ENCODE results near the gene SMIM14.
"Not testable (repeated sequence)": the region's sequence is repeated elsewhere in the genome, so short reads cannot be mapped to it uniquely, and the experiment has no call there.

SMIM14 gene

DNA sequence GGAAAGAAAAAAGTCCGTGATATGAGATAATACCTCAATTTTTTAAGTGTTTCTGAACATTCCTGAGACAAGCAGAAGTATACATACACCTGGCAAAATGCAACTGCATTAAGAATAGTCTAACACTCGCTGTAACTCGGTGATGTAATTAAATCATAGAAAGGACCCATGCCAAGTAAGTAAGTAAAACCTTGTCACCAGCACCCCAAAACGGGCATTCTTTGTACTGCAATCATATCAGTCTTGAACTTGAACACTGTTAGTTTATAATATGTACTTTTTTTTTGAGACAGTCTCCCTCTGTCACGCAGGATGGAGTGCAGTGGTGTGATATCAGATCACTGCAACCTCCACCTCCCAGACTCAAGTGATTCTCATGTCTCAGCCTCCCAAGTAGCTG lies 47.4 kb downstream of the SMIM14 start:
- peak; percentile 47 for DNase-seq

DNA sequence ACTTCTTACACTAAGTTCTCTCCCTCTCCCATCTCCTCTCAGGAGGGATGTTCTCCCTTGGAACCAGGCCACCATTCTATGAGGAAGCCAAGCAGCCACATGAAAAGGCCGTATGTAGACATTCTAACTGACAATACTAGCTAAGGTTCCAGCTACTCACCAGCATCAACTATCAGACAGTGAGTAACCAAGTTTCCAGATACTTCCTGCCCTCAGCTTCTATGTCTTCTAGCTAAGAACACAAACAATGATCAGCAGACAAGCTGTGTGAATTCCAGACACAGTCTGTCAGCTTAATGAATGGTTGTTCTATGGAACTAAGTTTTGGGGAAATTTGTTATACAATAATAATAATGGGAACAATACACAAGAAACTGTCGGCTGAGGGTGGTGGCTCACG lies 50.8 kb downstream of the SMIM14 start:
- no peak for DNase-seq

DNA sequence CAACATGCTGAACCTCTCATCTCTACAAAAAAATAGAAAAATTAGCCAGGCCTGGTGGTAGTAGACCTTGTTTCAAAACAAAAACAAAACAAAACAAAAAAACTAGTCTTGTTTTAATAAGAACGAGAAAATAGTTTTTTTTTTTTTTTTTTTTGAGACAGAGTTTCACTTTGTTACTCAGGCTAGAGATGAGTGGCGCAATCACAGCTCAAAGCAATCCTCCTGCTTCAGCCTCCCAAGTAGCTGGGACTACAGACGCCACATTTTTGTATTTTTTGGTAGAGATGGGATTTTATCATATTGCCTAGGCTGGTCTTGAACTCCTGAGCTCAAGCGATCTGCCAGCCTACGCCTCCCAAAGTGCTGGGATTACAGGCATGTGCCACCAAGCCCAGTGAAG lies 63.7 kb downstream of the SMIM14 start:
- no peak for DNase-seq

DNA sequence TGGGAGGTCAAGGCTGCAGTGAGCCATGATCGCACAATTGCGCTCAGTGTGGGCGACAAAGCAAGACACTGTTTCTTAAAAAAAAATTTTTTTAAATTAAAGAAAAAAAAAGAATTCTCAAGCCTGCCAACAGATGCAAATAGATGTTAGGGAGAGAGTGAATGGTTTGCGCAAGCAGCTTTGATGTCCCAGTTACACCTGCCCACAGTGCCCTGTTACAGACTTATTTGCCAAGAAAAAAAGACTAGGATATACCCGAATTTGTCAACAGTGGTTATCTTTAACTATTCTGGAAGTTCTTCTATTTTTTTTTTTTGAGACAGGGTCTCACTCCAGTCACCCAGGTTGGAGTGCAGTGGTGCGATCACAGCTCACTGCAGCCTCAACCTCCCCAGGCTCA lies 67.2 kb downstream of the SMIM14 start:
- DNase-seq: no peak

DNA sequence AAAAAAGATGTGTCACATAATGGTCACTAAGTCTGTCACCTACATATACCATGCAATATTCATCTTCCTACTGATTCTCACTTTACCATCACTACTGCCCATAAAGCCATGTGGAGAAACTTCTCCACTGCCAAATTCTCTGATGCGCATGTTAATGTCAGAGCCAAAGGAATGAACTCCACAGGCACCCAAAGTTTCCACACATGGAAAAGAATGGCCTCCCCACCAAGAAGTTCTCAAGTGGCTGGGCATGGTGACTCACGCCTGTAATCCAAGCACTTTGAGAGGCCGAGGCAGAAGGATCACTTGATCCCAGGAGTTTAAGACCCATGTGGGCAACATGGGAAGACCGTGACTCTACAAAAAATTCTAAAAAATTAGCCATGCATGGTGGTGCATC lies 67.6 kb downstream of the SMIM14 start:
- DNase-seq: no peak

DNA sequence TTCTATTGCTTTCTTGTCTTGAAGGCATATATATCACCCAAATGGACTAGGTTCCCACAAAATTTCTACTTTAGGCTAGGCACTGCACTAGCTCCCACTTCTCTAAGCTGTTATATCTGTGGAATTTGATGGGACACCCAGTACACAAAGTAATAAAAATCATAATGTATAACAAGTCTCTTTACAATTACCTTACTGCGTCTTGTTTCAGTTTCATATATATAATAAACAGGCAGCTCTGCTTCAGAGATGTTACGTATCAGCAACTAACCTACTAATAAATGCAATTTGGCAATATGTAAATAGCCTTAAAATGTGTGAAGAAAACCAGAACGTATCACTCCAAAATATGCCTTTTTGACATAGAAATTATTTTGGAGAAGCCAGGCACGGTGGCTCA lies 69.5 kb downstream of the SMIM14 start:
- no peak for DNase-seq

DNA sequence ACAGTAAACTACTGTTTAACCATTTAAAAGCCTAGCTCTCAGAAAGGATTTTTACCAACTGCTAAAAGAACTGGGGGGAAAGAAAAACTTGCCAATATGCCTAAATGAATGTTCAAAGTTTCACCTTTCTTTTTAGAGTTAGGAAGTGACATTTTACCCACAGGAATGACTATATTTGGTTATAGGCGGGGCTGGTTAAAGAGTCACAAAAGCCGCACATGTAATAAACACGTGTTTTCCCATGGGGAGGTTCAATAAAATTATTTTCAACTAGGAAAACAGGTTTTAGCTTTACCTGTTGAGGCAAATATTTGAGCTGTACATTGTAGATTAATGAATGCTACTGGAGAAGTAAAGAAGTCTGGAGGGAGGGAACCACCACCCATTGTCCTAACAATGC lies 69.9 kb downstream of the SMIM14 start:
- peak; percentile 29 for DNase-seq

DNA sequence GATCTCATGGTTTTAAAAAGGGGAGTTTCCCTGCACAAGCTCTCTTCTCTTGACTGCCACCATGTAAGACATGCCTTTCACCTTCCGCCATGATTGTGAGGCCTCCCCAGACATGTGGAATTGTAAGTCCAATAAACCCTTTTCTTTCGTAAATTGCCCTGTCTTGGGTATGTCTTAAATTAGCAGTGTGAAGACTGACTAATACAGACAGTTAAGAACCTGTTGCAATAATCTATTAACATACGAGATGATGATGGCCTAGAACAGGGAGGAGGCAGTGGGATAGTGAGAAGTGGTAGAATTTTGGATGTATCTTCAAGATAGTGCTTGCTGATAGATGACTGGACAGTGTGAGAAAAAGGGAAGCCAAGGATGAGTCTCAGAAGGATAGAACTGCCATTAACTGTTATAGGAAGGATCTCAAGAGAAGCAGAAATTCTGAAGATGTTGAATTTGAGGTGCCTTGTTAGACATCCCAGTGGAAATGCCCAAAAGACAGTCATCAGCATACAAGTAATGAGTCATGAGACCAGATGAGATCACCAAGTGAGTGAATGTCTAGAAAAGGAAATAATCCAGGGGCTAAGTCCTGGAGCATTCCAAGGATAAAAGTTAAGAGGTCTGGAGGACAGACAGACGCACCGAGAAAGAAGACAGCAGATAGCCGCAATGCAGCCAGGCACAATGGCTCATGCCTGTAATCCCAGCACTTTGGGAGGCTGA lies 72.6 kb downstream of the SMIM14 start:
- no peak for DNase-seq

DNA sequence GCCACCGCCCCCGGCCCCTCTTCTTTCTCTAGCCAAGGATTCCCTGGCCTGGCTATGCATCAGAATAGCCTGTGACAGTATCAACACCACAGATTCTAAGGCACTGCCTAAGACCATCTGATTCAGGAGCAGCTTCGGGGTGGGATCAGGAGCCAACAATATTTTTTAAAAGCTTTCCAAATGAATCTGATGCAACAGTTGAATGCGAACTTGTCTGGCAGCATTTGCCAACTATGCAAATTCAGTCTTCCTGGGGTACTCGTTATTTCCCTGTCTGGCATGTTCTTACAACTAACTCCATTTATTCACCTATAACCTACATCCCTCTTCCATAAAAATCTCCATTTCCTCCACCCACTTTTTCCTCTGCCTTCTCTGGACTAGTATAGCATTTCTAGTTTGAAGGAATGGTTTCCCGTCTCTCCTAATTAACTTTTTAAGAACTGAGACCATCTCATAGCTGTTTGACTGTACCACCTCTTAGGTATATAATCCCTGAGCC lies 75.3 kb downstream of the SMIM14 start:
- no peak for DNase-seq

DNA sequence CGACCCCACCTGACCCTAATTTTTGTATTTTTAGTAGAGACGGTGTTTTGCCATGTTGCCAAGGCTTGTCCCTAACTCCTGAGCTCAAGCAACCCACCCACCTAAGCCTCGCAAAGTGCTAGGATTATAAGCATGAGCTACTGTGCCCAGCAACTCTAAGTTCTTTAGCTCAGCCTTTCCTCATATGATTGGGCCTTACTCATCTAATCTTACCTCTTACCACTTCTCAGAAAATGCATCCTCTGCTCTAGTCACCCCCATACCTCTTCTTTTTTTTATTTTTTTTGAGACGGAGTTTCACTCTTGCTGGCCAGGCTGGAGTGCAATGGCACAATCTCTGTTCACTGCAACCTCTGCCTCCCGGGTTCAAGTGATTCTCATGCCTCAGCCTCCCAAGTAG lies 75.9 kb downstream of the SMIM14 start:
- no peak for DNase-seq

DNA sequence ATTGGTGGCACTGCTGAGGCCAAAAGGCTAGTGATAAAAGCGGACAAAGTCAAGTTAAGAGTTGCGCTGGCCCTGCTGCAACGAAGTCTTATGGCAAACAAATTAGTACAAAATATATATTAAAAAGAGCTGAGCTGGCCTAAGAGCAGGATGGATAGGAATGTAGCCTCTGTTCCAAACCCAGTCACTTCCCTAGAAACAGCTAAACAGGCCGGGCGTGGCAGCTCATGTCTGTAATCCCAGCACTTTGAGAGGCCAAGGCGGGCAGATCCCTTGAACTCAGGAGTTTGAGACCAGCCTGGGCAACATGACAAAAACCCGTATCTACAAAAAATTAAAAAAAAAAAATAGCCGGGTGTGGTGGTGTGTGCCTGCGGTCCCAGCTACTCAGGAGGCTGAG lies 79.0 kb downstream of the SMIM14 start:
- no peak for DNase-seq

DNA sequence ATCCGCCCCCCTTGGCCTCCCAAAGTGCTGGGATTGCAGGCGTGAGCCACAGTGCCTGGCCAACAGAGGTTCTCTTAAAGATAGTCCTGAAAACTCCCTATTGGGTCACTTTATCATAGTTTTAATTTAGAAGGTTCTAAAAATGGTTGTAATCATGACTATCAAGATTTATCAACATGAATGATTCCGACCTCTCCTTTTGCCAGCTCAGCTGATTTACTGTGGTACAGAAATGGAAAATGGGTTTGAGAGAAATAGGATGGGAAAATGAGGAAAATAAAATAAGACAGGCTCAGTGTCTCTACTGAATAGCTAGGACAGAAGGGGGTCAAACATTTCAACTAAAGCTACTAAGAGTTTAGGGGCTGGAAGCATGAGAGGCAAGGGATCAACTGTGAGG lies 83.2 kb downstream of the SMIM14 start:
- DNase-seq: no peak

DNA sequence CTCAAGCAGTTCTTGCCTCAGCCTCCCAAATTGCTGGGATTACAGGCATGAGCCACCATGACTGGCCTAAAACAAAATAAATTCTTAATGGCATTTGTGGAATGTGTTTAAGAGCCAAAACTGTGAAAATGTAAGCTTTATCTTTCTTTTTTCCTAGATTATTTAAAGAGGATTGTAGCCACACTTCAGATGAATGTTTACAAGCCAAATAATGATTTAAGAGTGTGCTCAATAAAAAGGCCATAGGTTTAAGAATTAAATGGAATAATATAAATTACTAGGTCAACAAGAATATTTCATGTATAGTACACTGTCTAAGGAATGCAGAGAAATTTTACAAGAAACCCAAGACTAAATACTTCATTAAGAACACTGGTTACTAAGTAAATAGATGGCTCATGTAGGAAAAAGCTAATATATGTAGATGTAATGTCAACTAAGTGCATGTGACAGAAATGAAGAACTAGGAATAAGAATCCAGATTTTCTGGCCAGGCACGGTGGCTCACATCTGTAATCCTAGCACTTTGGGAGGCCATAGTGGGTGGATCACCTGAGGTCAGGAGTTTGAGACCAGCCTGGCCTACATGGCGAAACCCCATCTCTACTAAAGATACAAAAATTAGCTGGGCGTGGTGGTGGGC lies 90.1 kb downstream of the SMIM14 start:
- DNase-seq: no peak

DNA sequence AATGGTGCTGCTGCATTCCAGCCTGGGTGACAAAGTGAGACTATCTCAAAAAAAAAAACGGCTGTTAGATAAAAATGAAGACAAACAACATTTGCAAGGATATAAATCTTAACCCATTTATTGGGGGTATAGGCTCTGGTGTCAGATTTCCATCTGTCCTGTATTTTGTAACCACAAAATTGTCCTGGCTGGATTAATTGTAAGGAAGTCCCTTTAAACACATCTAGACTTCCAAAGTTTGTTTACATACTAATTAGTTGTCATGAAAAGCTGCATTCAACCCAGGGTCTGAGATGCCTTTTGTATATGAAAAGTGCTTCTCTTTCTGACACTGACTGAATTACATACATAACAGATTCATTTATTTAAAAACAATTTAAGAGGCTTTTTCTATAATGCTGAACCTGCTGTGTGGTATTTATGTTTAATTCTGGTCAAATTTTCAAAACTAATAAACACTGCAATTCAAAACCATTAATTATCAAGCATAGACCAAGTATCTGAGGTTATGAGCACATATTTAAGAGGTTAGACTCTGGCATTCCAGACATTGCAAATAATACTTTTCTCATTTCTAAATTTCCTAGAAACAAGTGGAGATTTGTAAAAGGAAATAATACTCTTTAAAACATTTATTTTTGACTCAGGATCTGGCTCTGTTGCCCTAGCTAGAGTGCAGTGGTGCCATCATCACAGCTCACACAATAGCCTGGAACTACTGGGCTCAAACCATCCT lies 93.9 kb downstream of the SMIM14 start:
- no peak for DNase-seq

DNA sequence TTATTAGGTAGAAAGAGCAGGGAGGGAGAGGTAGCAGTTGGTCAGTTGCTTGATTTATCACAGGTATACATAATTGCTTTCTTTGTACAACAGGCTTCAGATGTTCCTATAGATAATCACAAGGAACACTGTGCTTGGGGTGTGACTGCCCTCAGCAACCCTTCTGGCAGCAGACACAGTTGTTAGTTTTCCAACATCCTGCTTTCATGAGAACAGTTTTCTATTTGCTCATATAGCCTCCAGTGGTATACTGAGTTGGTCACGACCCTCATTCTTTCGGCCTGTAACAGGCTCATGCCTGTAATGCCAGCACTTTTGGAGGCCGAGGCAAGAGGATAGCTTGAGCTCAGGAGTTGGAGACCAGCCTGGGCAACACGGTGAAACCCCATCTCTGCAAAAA lies 94.6 kb downstream of the SMIM14 start:
- not testable (repeated sequence) for DNase-seq

DNA sequence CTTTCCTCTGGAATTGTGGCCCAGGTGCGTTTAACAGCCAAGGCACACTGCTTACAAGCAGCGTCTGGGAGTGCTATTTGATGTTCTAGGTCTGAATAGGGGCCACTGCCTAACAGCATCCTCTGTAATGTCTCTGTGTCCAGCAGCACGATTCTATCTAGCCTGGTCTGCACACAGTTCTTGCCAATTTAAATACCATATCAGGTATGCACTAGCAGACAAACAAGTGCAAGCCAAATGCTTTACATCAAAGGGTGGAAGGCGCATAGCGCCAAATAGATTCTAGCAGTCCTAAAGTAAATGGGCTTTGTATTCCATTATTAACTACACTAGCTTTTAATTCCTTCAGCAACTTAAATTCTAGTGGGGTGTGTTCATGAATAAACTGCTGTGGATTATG lies 95.6 kb downstream of the SMIM14 start:
- DNase-seq: no peak

DNA sequence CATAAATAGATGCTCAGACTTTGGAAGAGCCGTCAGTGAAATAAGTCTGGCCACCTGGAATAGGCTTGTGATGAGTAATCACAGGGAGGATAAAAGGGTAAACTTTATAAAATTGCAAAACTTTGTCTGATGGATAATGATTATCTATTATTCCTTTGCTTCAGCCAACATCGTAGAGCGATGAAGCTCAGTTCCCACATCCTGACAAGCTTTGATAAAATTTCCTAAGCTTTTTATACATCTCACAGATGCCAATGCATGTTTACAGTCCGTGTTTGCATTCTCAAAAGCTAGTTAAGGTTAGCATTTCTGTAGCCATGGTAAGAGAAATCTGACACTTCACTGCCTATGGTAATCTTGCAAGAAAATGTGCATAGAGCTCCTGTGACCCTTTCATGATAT lies 96.1 kb downstream of the SMIM14 start:
- no peak for DNase-seq

DNA sequence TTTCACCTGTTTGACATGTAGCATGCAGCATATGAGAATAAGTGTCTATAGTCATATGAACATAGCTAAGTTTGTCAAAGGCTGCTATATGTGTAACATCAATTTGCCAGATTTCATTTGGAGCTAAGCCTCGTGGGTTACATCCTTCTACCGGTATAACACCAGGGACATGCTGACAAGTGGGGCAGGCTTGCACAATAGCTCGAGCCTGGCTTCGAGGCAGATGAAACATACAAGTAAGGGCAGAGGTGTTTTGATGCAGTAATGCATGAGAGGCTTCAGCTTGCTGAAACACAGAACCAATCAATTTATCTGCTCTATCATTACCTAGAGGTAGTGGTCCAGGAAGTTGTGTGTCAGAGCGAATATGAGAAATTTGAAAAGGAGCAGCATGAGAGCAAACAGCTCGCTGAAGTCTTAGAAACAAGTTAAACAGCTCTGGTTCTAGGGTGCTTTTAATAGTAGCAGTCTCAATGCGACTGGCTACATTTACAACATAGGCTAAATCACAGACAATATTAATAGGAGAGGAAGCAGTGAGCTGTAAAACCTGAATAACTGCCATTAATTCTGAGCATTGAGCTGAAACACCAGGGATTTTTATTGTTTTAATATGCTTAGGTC lies 96.6 kb downstream of the SMIM14 start:
- no peak for DNase-seq

DNA sequence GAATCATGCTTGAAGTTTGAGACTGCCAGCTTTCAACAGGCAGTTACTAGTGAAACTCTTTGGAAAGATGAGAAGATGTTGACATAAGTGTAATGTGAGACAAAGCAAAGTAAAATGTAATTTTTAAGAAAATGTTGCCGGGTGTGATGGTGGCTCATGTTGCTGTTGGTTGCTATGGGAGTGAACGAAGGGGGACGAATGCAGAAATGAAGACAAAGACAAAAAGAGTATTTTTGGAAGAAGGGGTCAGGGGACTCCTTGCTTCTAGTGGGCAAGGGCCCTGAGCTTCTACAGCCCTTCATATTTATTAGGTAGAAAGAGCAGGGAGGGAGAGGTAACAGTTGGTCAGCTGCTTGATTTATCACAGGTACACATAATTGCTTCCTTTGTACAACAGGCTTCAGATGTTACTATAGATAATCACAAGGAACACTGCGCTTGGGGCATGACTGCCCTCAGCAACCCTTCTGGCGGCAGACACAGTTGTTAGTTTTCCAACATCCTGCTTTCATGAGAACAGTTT lies 99.5 kb downstream of the SMIM14 start:
- no peak for DNase-seq

DNA sequence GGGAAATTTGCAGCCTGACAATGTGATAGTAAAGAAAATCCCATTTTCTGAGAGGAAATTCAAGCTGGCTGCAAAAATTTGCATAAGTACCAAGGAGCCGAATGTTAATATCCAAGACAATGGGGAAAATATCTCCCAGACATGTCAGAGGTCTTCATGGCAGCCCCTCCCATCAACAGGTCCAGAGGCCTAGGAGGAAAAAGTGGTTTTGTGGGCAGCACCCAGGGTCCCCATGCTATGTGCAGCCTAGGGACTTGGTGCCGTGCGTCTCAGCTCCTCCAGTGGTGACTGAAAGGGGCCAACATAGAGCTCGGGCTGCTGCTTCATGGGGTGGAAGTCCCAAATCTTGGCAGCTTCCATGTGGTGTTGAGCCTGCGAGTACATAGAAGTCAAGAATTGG lies 105.1 kb downstream of the SMIM14 start:
- DNase-seq: no peak

DNA sequence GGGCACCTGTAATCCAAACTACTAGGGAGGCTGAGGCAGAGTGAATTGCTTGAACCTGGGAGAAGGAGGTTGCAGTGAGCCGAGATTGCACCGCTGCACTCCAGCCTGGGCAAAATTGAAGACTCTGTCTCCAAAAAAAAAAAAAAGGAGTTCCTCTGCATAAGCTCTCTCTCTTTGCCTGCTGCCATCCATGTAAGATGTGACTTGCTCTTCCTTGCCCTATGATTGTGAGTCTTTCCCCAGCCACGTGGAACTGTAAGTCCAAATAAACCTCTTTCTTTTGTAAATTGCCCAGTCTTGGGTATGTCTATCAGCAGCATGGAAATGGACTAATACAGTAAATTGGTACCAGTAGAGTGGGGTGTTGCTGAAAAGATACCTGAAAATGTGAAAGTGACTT lies 106.4 kb downstream of the SMIM14 start:
- not testable (repeated sequence) for DNase-seq

DNA sequence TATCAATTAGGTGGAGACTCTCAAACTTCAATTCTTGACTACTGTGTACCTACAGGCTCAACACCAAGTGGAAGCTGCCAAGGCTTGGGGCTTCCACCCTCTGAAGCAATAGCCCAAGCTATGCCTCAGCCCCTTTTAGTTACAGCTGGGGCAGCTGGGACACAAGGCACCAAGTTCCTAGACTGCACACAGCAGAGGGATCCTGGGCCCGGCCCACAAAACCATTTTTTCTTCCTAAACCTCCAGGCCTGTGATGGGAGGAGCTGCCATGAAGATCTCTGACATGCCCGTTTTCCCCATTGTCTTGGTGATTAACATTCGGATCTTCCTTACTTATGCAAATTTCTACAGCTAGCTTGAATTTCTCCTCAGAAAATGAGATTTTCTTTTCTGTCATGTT lies 108.0 kb downstream of the SMIM14 start:
- no peak for DNase-seq

DNA sequence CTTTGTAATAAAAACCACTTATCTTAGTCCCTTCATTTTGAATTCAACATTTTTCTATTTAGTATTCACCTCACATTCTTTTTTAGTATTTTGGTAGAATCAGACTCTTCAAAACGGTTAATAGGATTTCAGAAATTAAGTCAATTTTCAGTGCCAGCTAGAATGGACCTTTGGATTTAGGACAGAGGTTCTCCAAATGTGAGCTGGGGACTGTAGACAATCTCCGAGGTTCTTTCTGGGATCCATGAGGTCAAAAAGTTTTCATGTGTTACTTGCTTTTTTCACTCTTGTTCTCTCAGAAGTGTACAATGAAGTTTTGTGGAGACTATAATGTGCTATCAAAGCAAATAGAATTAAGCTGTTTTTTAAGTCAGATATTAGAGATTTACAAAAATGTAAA lies 109.1 kb downstream of the SMIM14 start:
- no peak for DNase-seq
